ENCODE results near the gene RXRG.

Gene RXRG

DNA sequence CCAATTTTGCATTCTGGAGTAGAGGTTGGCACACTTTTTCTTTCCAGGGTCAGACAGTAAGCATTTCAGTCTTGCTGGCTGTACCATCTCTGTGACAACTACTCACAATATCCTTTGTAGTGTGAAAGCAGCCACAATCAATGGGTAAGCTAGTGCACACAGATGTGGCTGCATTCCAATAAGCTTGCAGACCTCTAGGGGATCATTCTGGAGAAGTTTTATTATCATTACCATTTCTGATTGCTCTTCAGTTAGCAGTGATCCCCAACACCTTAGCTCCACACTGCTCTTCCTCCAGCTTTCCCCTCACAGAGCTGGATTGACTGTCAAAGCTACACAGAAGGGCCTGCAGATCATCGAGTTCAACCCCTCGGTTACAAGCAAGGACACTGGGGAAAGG lies 9.1 kb downstream of the RXRG start:
- H3K27me3 ChIP-seq (replicated peaks; ENCODE audit: insufficient read depth, low read length), result no peaks in the 10 kb centered on the region
- no peaks in the 10 kb centered on the region for H3K36me3 ChIP-seq (replicated peaks; ENCODE audit: insufficient read depth, low read length)
- no peaks in the 10 kb centered on the region for H3K79me2 ChIP-seq (ENCODE audit: low read length)
- DNase-seq, result no peak
- TF ChIP-seq, protein P1, sequence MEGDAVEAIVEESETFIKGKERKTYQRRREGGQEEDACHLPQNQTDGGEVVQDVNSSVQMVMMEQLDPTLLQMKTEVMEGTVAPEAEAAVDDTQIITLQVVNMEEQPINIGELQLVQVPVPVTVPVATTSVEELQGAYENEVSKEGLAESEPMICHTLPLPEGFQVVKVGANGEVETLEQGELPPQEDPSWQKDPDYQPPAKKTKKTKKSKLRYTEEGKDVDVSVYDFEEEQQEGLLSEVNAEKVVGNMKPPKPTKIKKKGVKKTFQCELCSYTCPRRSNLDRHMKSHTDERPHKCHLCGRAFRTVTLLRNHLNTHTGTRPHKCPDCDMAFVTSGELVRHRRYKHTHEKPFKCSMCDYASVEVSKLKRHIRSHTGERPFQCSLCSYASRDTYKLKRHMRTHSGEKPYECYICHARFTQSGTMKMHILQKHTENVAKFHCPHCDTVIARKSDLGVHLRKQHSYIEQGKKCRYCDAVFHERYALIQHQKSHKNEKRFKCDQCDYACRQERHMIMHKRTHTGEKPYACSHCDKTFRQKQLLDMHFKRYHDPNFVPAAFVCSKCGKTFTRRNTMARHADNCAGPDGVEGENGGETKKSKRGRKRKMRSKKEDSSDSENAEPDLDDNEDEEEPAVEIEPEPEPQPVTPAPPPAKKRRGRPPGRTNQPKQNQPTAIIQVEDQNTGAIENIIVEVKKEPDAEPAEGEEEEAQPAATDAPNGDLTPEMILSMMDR (IDR thresholded peaks at IDR 0.05; ENCODE audit: low read length), result no peak
- H3K9me2 ChIP-seq (replicated peaks; ENCODE audit: insufficient read depth, low read length), result no peaks in the 10 kb centered on the region
- H3K4me2 ChIP-seq (ENCODE audit: low read depth, low read length), result no peak overlapping the region
- no peak overlapping the region for H3K27ac ChIP-seq (ENCODE audit: low read length)
- no peaks in the 10 kb centered on the region for H3K4me1 ChIP-seq (ENCODE audit: low read length)
- H3K9ac ChIP-seq (ENCODE audit: low read length), result no peak overlapping the region
- H4K20me1 ChIP-seq (ENCODE audit: insufficient read depth, low read length), result no peaks in the 10 kb centered on the region
- no peaks in the 10 kb centered on the region for H3F3A ChIP-seq (ENCODE audit: insufficient read depth, low read length)
- no peaks in the 10 kb centered on the region for H3K9me3 ChIP-seq (replicated peaks; ENCODE audit: insufficient read depth, low read length)
- no peak overlapping the region for H2AFZ ChIP-seq (ENCODE audit: low read length)
- no peak overlapping the region for H3K4me3 ChIP-seq (ENCODE audit: low read length)

GRCh38 chr1:165434281-165434680 lies 10.6 kb downstream of the RXRG start:
- Histone ChIP-seq H3F3A (ENCODE audit: insufficient read depth, low read length) (no peaks in the 10 kb centered on the region), H4K20me1 (ENCODE audit: insufficient read depth, low read length) (no peaks in the 10 kb centered on the region), H3K4me2 (ENCODE audit: low read depth, low read length) (no peak overlapping the region), H3K27me3 (replicated peaks; ENCODE audit: insufficient read depth, low read length) (no peaks in the 10 kb centered on the region), H2AFZ (ENCODE audit: low read length) (no peak overlapping the region), H3K9ac (ENCODE audit: low read length) (no peak overlapping the region), H3K27ac (ENCODE audit: low read length) (no peak overlapping the region), H3K4me3 (ENCODE audit: low read length) (no peak overlapping the region), H3K9me2 (replicated peaks; ENCODE audit: insufficient read depth, low read length) (no peaks in the 10 kb centered on the region), H3K36me3 (replicated peaks; ENCODE audit: insufficient read depth, low read length) (no peaks in the 10 kb centered on the region), H3K4me1 (ENCODE audit: low read length) (no peaks in the 10 kb centered on the region), H3K9me3 (replicated peaks; ENCODE audit: insufficient read depth, low read length) (no peaks in the 10 kb centered on the region), H3K79me2 (ENCODE audit: low read length) (no peaks in the 10 kb centered on the region)
- no peak for TF ChIP-seq EZH2 (optimal IDR thresholded peaks at IDR 0.05; ENCODE audit: low read depth, low read length)
- no peak for DNase-seq

GRCh38 chr1:165431079-165431478 lies 13.8 kb downstream of the RXRG start:
- Histone ChIP-seq H3K9me2 (replicated peaks; ENCODE audit: insufficient read depth, low read length) (no peaks in the 10 kb centered on the region), H3F3A (ENCODE audit: insufficient read depth, low read length) (no peaks in the 10 kb centered on the region), H3K9ac (ENCODE audit: low read length) (no peak overlapping the region), H3K4me1 (ENCODE audit: low read length) (peaks cover 3% of the 10 kb centered on the region; the same call in 1 of the 2 replicates), H3K27me3 (replicated peaks; ENCODE audit: insufficient read depth, low read length) (no peaks in the 10 kb centered on the region), H3K27ac (ENCODE audit: low read length) (no peak overlapping the region), H4K20me1 (ENCODE audit: insufficient read depth, low read length) (no peaks in the 10 kb centered on the region), H3K79me2 (ENCODE audit: low read length) (no peaks in the 10 kb centered on the region), H3K4me2 (ENCODE audit: low read depth, low read length) (no peak overlapping the region), H2AFZ (ENCODE audit: low read length) (no peak overlapping the region), H3K36me3 (replicated peaks; ENCODE audit: insufficient read depth, low read length) (no peaks in the 10 kb centered on the region), H3K9me3 (replicated peaks; ENCODE audit: insufficient read depth, low read length) (no peaks in the 10 kb centered on the region), H3K4me3 (ENCODE audit: low read length) (no peak overlapping the region)
- no peak for TF ChIP-seq EZH2 (optimal IDR thresholded peaks at IDR 0.05; ENCODE audit: low read depth, low read length)
- TF ChIP-seq EZH2phosphoT487 (IDR thresholded peaks at IDR 0.05; ENCODE audit: low read length), result no peak
- TF ChIP-seq, protein P1 (IDR thresholded peaks at IDR 0.05; ENCODE audit: low read length), result no peak
- DNase-seq, result no peak

GRCh38 chr1:165426745-165427144 lies 18.2 kb downstream of the RXRG start:
- no peaks in the 10 kb centered on the region for H3K9me2 ChIP-seq (replicated peaks; ENCODE audit: insufficient read depth, low read length)
- no peaks in the 10 kb centered on the region for H3K9me3 ChIP-seq (replicated peaks; ENCODE audit: insufficient read depth, low read length)
- H3K79me2 ChIP-seq (ENCODE audit: low read length), result no peaks in the 10 kb centered on the region
- TF ChIP-seq EZH2phosphoT487 (IDR thresholded peaks at IDR 0.05; ENCODE audit: low read length), result no peak
- H3K4me2 ChIP-seq (ENCODE audit: low read depth, low read length), result no peak overlapping the region
- DNase-seq, result no peak
- H4K20me1 ChIP-seq (ENCODE audit: insufficient read depth, low read length), result no peaks in the 10 kb centered on the region
- no peak overlapping the region for H2AFZ ChIP-seq (ENCODE audit: low read length)
- no peaks in the 10 kb centered on the region for H3K36me3 ChIP-seq (replicated peaks; ENCODE audit: insufficient read depth, low read length)
- H3K4me1 ChIP-seq (ENCODE audit: low read length), result peaks cover 18% of the 10 kb centered on the region
- no peaks in the 10 kb centered on the region for H3F3A ChIP-seq (ENCODE audit: insufficient read depth, low read length)
- no peaks in the 10 kb centered on the region for H3K27me3 ChIP-seq (replicated peaks; ENCODE audit: insufficient read depth, low read length)
- H3K9ac ChIP-seq (ENCODE audit: low read length), result no peak overlapping the region
- no peak overlapping the region for H3K4me3 ChIP-seq (ENCODE audit: low read length)
- H3K27ac ChIP-seq (ENCODE audit: low read length), result no peak overlapping the region
